Activated effector memory CD4-positive, alpha-beta T cell treated with anti-CD3 and anti-CD28 coated beads, Interleukin-2, amount 50 U/mL, for 16 hours (primary cell): Measurements from ENCODE around the gene FAM222A.

ENCODE experiments used
- DNase-seq: peaks from one replicate; pipeline ENCODE4 v3.0.0-alpha.2; 2020

Gene FAM222A

GRCh38 chr12:109760930-109761921 lies 47.6 kb downstream of the FAM222A start:
- DNase-seq = peak; percentile 55

GRCh38 chr12:109762071-109762672 lies 48.5 kb downstream of the FAM222A start:
- DNase-seq = peak; percentile 9

GRCh38 chr12:109762673-109763191 lies 49.1 kb downstream of the FAM222A start:
- peak; percentile 51 for DNase-seq

- peak; percentile 34 for DNase-seq
These were observed 49.7 kb downstream of the FAM222A start for GRCh38 chr12:109763201-109763841.

GRCh38 chr12:109764123-109764522 lies 50.5 kb downstream of the FAM222A start:
- DNase-seq = peak; percentile 13

- DNase-seq = peak; percentile 27
These were observed 51.3 kb downstream of the FAM222A start for GRCh38 chr12:109764776-109765445.

GRCh38 chr12:109765446-109765810 lies 51.8 kb downstream of the FAM222A start:
- no peak for DNase-seq

GRCh38 chr12:109766251-109766778 lies 52.7 kb downstream of the FAM222A start:
- peak; percentile 43 for DNase-seq

GRCh38 chr12:109767456-109767855 lies 53.8 kb downstream of the FAM222A start:
- no peak for DNase-seq

- DNase-seq = peak; percentile 49
These were observed 54.6 kb downstream of the FAM222A start for GRCh38 chr12:109767991-109768900.

- peak; percentile 46 for DNase-seq
These were observed 55.5 kb downstream of the FAM222A start for GRCh38 chr12:109768901-109769670.

- peak; percentile 25 for DNase-seq
These were observed 56.7 kb downstream of the FAM222A start for GRCh38 chr12:109770104-109770860.

GRCh38 chr12:109770861-109771670 lies 57.4 kb downstream of the FAM222A start:
- DNase-seq = peak; percentile 58

GRCh38 chr12:109771746-109772621 lies 58.4 kb downstream of the FAM222A start:
- peak; percentile 50 for DNase-seq

- peak; percentile 56 for DNase-seq
These were observed 59.1 kb downstream of the FAM222A start for GRCh38 chr12:109772622-109773321.

- DNase-seq = no peak
These were observed 59.9 kb downstream of the FAM222A start for GRCh38 chr12:109773384-109774011.
